ENCODE results near the gene XRCC3. TPM values are rescaled to one million over a fixed set of nuclear protein-coding genes. Genes with fewer than 3 reads are reported as not detected.

XRCC3 gene
- total and polyA plus RNA-seq, 12 donors, result 1.3 to 10.2 (median 5.0) TPM

DNA sequence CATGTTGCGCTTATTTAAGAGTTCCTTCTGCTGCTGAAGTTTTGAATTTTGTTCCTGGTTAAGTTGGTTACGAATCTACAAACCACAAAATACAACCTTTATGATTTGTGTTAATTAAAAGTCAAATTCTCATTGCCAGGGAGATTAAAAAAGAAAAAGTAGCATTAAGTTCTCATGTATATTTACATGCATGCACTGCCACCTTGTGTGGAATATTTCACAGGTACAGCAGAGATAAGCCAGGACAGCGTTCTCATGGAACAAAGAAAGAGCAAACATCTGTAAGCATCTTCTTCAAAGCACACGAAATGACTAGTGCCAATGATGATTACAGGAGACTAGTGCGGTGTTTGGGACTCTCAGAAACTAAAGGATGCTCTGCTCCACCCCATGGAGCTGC, 34.6 kb upstream of the XRCC3 start:
- intact Hi-C loops (cut with DNase I), result no loop called here
- Histone ChIP-seq H3K4me3 (no peak overlapping the region), H3K4me1 (replicated peaks in 1 of 2) (no peaks in the 10 kb centered on the region), H3K9me3 (replicated peaks in 1 of 3) (no peaks in the 10 kb centered on the region), H3K36me3 (replicated peaks in 1 of 2) (peaks cover 0 to 15% of the 10 kb centered on the region in 2 donors), H3K27ac (no peak overlapping the region), H3K27me3 (no peaks in the 10 kb centered on the region)
- 89 to 91% (median 89%) methylated on average over 5 of the region's 5 CpGs for whole genome bisulfite sequencing, 4 donors
- TF ChIP-seq CTCF (IDR thresholded peaks at IDR 0.05) (peak in 1 of 6 experiments; percentile 15), POLR2A (IDR thresholded peaks at IDR 0.05) (no peak)
- no peak for DNase-seq

GRCh38 chr14:103749452-103749851, 34.2 kb upstream of the XRCC3 start:
- WGBS, 4 donors, result 91 to 93% (median 92%) methylated on average over 5 of the region's 5 CpGs
- TF ChIP-seq POLR2A (IDR thresholded peaks at IDR 0.05) (no peak), CTCF (IDR thresholded peaks at IDR 0.05) (no peak)
- Histone ChIP-seq H3K27me3 (no peaks in the 10 kb centered on the region), H3K27ac (no peak overlapping the region), H3K36me3 (replicated peaks in 1 of 2) (peaks cover 0 to 15% of the 10 kb centered on the region in 2 donors), H3K9me3 (replicated peaks in 1 of 3) (no peaks in the 10 kb centered on the region), H3K4me1 (replicated peaks in 1 of 2) (no peaks in the 10 kb centered on the region), H3K4me3 (no peak overlapping the region)
- intact Hi-C loops (cut with DNase I), result no loop called here
- DNase-seq, result peak in 1 of 7 donors; percentile 18

DNA sequence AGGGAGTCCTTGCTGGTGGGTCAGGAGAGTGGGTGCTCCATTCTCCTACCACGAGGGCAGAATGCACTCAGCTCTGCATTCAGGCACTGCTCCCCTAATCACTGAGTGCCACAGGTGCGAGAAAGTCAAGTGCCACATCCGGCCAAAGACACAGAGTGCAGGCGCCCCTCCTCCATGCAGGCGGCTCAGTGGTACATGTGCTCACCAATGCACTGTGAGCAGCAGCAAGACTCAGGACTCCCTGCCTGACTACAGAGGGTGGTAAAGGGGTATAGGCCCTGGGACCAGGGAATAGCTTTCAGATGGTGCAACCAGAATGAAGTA, 33.2 kb upstream of the XRCC3 start:
- 63 to 86% (median 80%) methylated on average over 3 to 5 of the region's 5 CpGs for WGBS, 4 donors
- Histone ChIP-seq H3K9me3 (replicated peaks in 1 of 3) (no peaks in the 10 kb centered on the region), H3K27me3 (no peaks in the 10 kb centered on the region), H3K27ac (no peak overlapping the region), H3K4me3 (no peak overlapping the region), H3K36me3 (replicated peaks in 1 of 2) (peaks cover 0 to 15% of the 10 kb centered on the region in 2 donors), H3K4me1 (replicated peaks in 1 of 2) (no peaks in the 10 kb centered on the region)
- intact Hi-C loops (cut with DNase I), result no loop called here
- no peak for TF ChIP-seq POLR2A (IDR thresholded peaks at IDR 0.05)
- no peak for TF ChIP-seq CTCF (IDR thresholded peaks at IDR 0.05)
- peak in 1 of 7 donors; percentile 51 for DNase-seq

DNA sequence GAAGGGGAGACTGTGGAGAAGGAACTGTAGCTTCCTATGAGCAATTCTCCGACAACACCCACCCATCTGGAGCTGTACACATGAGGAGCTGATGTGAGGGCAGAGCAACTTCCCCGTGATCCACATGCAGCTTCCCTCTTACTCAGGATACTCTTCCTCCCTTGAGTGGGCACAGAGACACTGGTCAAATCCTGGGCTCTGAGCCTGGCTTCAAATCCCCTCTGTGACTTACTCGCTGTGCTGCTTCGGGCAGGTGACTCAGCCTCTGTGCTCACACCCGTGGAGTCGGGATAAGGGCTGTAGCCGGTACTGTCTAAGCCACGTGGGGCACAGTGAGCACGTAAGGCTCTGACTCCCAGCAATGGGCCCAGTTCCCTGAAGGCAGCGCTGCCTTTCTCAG, 31.4 kb upstream of the XRCC3 start:
- intact Hi-C loops (cut with DNase I), result no loop called here

More for the DNA sequence above, 31.4 kb upstream of the XRCC3 start:
- WGBS, 4 donors, result 89 to 96% (median 91%) methylated on average over 9 to 10 of the region's 10 CpGs
- Histone ChIP-seq H3K4me1 (replicated peaks in 1 of 2) (no peaks in the 10 kb centered on the region), H3K36me3 (replicated peaks in 1 of 2) (peaks cover 0 to 15% of the 10 kb centered on the region in 2 donors), H3K27me3 (no peaks in the 10 kb centered on the region), H3K9me3 (replicated peaks in 1 of 3) (no peaks in the 10 kb centered on the region), H3K4me3 (no peak overlapping the region), H3K27ac (no peak overlapping the region)
- TF ChIP-seq CTCF (IDR thresholded peaks at IDR 0.05) (no peak), POLR2A (IDR thresholded peaks at IDR 0.05) (no peak)
- peak in 1 of 7 donors; percentile 45 for DNase-seq
